ENCODE data around the gene BABAM2. TPM values are rescaled to one million over a fixed set of nuclear protein-coding genes. Genes with fewer than 3 reads are reported as not detected.

The BABAM2 gene
- total RNA-seq, 4 donors from 2014 or later = 34.4 to 44.9 (median 38.3) TPM

DNA sequence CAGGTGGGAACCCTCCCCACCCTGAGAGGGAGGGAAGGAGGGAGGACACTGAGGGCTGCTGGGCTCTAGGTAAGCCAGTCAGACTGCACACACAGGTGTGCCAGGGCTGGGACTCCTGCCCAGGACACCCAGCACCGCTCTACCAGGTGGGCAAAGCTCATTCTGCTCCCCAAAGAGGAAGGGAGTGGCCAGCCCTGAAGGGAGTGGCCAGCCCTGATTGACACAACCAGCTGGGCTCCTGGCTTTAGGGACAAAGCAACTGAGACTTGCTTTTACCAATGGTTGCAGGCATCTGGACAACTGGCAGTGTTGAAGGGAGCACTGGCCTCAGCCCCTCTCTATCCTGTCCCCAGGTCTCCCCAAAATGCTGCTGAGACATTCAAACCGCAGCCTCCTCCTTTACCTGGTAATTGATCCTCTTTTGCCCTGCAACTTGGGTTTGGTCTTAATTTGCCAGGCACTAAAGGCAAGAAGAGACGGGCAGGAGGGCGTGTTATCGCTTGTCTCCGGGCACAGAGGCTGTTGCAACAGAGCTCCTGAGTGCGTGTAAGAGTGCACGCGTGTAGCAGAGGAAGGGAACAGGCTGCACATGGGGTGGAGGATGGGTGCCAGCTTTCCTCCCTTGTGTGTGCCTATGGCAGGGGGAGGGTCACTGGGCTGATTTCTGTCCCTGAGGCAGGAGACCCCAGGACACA is 487.6 kb downstream of the BABAM2 start:
- TF ChIP-seq, protein P1, sequence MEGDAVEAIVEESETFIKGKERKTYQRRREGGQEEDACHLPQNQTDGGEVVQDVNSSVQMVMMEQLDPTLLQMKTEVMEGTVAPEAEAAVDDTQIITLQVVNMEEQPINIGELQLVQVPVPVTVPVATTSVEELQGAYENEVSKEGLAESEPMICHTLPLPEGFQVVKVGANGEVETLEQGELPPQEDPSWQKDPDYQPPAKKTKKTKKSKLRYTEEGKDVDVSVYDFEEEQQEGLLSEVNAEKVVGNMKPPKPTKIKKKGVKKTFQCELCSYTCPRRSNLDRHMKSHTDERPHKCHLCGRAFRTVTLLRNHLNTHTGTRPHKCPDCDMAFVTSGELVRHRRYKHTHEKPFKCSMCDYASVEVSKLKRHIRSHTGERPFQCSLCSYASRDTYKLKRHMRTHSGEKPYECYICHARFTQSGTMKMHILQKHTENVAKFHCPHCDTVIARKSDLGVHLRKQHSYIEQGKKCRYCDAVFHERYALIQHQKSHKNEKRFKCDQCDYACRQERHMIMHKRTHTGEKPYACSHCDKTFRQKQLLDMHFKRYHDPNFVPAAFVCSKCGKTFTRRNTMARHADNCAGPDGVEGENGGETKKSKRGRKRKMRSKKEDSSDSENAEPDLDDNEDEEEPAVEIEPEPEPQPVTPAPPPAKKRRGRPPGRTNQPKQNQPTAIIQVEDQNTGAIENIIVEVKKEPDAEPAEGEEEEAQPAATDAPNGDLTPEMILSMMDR (IDR thresholded peaks at IDR 0.05; ENCODE audit: low read depth) = no peak

- TF ChIP-seq, protein P1 (IDR thresholded peaks at IDR 0.05; ENCODE audit: low read depth) = no peak
These were observed 488.4 kb downstream of the BABAM2 start for GRCh38 chr2:28378679-28379584.

GRCh38 chr2:28380219-28380618 is 489.7 kb downstream of the BABAM2 start:
- TF ChIP-seq, protein P1 (IDR thresholded peaks at IDR 0.05; ENCODE audit: low read depth) = no peak

GRCh38 chr2:28381225-28382180 is 491.0 kb downstream of the BABAM2 start:
- TF ChIP-seq, protein P1 (IDR thresholded peaks at IDR 0.05; ENCODE audit: low read depth) = no peak

GRCh38 chr2:28382755-28383154 is 492.2 kb downstream of the BABAM2 start:
- TF ChIP-seq, protein P1 (IDR thresholded peaks at IDR 0.05; ENCODE audit: low read depth) = no peak

DNA sequence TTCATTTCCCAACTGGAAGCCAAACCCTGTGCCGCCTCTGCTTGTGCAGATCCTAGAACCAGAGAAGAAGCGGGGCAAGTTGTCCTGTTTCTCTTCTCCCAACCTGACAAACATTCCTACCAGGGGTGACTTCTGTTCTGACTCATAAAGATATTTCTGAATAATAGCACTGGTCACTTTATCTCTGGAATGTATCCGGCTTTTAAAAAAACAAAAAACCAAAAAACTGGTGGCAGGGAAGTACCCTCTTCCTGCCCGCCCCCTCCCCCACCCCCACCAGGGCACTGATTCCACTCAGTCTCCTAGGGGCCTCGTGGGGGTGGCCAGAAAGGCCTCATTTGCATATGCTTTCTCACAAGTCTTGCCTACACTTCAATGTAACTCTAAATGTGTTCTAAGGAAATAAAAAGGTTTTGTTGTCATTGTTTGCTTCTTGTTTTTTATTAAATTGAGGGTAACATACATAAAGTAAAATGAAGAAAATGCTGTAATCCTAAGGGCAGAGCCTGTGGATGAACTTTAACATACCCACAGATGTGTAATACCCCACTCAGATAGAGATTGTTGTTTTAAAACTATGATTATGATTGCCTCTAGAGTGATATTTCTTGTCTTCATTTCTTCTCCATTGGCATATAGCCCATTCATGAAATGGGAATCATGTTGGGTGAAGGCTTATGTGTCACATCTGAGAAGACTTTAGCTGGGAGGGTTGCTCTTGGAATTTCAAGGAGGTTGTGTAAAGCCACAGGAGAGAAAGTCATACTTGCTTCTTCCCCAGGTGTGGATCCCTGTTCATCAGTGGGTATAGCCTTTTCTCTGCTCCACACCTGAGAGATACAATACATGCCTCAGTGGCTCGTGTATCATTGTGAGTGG is 496.8 kb downstream of the BABAM2 start:
- TF ChIP-seq, protein P1 (IDR thresholded peaks at IDR 0.05; ENCODE audit: low read depth) = no peak
